Gastrocnemius medialis (tissue), 4 donors: Measurements from ENCODE around the gene VRK3. TPM values are rescaled to one million over a fixed set of nuclear protein-coding genes. Genes with fewer than 3 reads are reported as not detected.

ENCODE experiments used
- ATAC-seq, 2 donors: fragments of 150-250 bp; one replicate each; pipeline ENCODE4 v1.9.1; 2016
- DNase-seq, 2 donors: peaks; one replicate each; pipeline ENCODE4 v3.0.0-alpha.2; 2019
- H3K27ac ChIP-seq, 4 donors: fragments of 200-600 bp; sonication (generic); 1 replicate in 1 of 4; 2 replicates in 3 of 4; pipeline ENCODE4 v1.5.1; 2016 to 2018; ENCODE audit warnings: mild to moderate bottlenecking in 2 of 4, moderate library complexity in 1 of 4
- H3K27me3 ChIP-seq, 3 donors: fragments of 200-600 bp; sonication (generic) in 2 of 3; 1 replicate in 1 of 3; 2 replicates in 2 of 3; pipeline versions ENCODE4 v1.5.1 to v1.6.0; 2016 to 2019; ENCODE audit warnings: mild to moderate bottlenecking in 1 of 3, moderate library complexity in 1 of 3
- H3K36me3 ChIP-seq, 2 donors: fragments of 200-600 bp; sonication (generic) in 1 of 2; one replicate each; pipeline ENCODE4 v1.5.1; 2017 to 2018
- H3K4me1 ChIP-seq, 2 donors: fragments of 200-600 bp; sonication (generic) in 1 of 2; one replicate each; pipeline ENCODE4 v1.5.1; 2016 to 2017; ENCODE audit warnings: mild to moderate bottlenecking in 2 of 2
- H3K4me3 ChIP-seq, 4 donors: fragments of 200-600 bp; sonication (generic) in 3 of 4; 1 replicate in 1 of 4; 2 replicates in 3 of 4; pipeline ENCODE4 v1.5.1; 2016 to 2019; ENCODE audit warnings: mild to moderate bottlenecking in 2 of 4
- H3K9me3 ChIP-seq, 3 donors: fragments of 200-600 bp; sonication (generic) in 2 of 3; 1 replicate in 1 of 3; 2 replicates in 2 of 3; pipeline ENCODE4 v1.5.1; 2016 to 2019
- CTCF ChIP-seq, 5 experiments: fragments of 450-650 bp in 3 of 5; fragments of 200-600 bp in 2 of 5; sonication (generic) in 2 of 5; IDR thresholded peaks in 4 of 5; conservative IDR thresholded peaks in 1 of 5; 1 replicate in 4 of 5; 2 replicates in 1 of 5; pipeline ENCODE4 v1.5.1; 2016 to 2019; ENCODE audit warnings: antibody characterized with exemption in 5 of 5, mild to moderate bottlenecking in 3 of 5, moderate library complexity in 3 of 5
- POLR2A ChIP-seq, 2 donors: fragments of 450-650 bp; IDR thresholded peaks; one replicate each; pipeline ENCODE4 v1.6.1; 2017; ENCODE audit warnings: antibody characterized with exemption in 2 of 2, mild to moderate bottlenecking in 2 of 2, moderate library complexity in 2 of 2
- in situ Hi-C, 4 donors: fragments of 200-750 bp; cut with MboI; loops; one replicate each; pipeline versions ENCODE4 v1.15.0 to v1.8.0; 2017; ENCODE audit warnings: low sequenced_read_pairs in 4 of 4
- intact Hi-C: fragments of 100-400 bp; cut with DNase I; formaldehyde crosslinking; loops from one replicate; pipeline ENCODE4 v1.15.1; 2023; ENCODE audit warnings: low total_unique reads
- total RNA-seq, 4 donors: library from RNA; depleted of rRNA; stranded (reverse); fragments of >200 nt; gene quantifications; one replicate each; pipeline versions ENCODE4 v1.1.0 to v1.2.3, GENCODE V29; 2016

Gene VRK3
- total RNA-seq, 4 donors from 2014 or later: 36.0 to 52.8 (median 39.9) TPM

- H3K9me3 ChIP-seq: no peaks in the 10 kb centered on the region
- in situ Hi-C loops: no loop called here
- TF ChIP-seq POLR2A (IDR thresholded peaks at IDR 0.05): no peak
- no peak for TF ChIP-seq CTCF (IDR thresholded peaks at IDR 0.05 in 4 of 5, conservative IDR thresholded peaks at IDR 0.05 in 1 of 5)
- intact Hi-C loops: no loop called here
- peaks cover 3 to 83% of the 10 kb centered on the region in 2 donors for H3K36me3 ChIP-seq
- no peak overlapping the region for H3K27ac ChIP-seq
- no peaks in the 10 kb centered on the region for H3K27me3 ChIP-seq
- ATAC-seq: no peak
- no peaks in the 10 kb centered on the region for H3K4me1 ChIP-seq
- no peak for DNase-seq
- H3K4me3 ChIP-seq: no peak overlapping the region
These were observed 36.7 kb downstream of the VRK3 start for GRCh38 chr19:49988433-49988832.

DNA sequence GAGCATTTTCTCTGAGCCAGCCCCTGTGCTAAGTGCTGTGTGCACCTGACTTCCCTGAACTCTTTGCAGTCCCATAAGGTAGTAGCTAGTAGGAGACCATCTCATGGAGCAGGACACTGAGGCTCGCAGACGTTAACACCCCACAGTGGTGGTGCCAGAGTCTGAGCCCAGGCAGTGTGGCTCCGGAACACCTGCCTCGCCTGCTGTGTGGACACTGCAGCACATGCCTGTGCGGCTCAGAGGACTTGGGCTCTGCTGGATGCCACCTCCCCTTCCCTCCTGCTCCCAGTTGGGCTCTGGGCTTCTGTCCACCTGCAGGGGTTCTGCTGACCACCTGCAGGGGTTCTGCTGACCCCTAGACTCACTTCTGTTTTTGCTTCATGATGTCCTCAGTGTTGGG lies 37.2 kb downstream of the VRK3 start:
- Histone ChIP-seq H3K36me3 (peaks cover 3 to 79% of the 10 kb centered on the region in 2 donors), H3K27ac (no peak overlapping the region), H3K4me3 (no peak overlapping the region), H3K9me3 (no peaks in the 10 kb centered on the region), H3K27me3 (no peaks in the 10 kb centered on the region), H3K4me1 (no peaks in the 10 kb centered on the region)
- DNase-seq (no peak), ATAC-seq (no peak)
- intact Hi-C loops (no loop called here), in situ Hi-C loops (no loop called here)
- no peak for TF ChIP-seq CTCF (IDR thresholded peaks at IDR 0.05 in 4 of 5, conservative IDR thresholded peaks at IDR 0.05 in 1 of 5)
- TF ChIP-seq POLR2A (IDR thresholded peaks at IDR 0.05): no peak

DNA sequence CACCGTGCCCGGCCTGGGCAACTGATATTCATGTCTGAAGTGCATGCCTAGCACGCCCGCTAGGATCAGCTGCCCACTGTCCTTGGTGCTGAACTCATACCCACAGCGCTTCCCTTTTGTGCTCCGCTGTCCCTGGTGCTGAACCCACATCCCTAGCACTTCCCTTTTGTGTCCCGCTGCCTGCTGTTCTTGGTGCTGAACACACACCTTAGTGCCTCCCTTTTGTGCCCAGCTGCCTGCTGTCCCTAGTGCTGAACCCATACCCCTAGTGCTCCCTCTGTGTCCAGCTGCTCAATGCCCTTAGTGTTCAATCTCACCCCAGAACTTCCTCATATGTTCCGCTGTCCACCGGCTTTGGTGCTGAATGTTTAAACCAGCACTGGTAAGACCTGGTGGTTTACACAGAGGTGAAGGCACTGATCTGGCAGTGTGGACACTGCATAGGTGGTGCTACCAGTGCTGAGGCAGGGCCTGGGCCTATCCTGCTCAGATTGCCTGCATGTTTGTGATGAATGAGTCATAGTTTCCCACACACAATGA lies 37.9 kb downstream of the VRK3 start:
- in situ Hi-C loops: no loop called here
- no peaks in the 10 kb centered on the region for H3K27me3 ChIP-seq

DNA sequence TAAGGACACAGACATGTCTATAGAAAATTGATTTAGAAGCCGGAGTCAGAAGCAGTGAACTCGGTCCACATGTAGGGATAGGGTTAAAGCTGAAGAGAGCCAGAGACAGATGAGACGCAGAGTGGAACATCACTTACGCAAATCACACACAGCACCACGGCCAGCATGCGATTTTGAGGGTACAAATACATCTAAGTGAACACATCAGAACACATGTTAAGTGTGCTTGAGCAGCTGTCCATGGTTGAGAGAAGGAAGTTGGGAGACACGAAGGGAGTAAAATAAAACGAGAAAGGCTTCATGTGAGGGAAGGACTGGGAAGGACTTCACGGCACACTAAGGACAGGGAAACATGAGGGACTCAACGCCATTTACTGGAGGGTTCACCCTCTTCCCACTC lies 38.8 kb downstream of the VRK3 start:
- in situ Hi-C loops (no loop called here), intact Hi-C loops (no loop called here)

More for the DNA sequence above, 37.9 kb downstream of the VRK3 start:
- TF ChIP-seq POLR2A (IDR thresholded peaks at IDR 0.05): no peak
- peak in 1 of 5 experiments; percentile 8 for TF ChIP-seq CTCF (IDR thresholded peaks at IDR 0.05 in 4 of 5, conservative IDR thresholded peaks at IDR 0.05 in 1 of 5)
- H3K4me3 ChIP-seq: no peak overlapping the region
- H3K27ac ChIP-seq: no peak overlapping the region
- ATAC-seq (peak; percentile 39), DNase-seq (peak; percentile 51 to 56)
- H3K4me1 ChIP-seq: no peaks in the 10 kb centered on the region
- no peaks in the 10 kb centered on the region for H3K9me3 ChIP-seq
- H3K36me3 ChIP-seq: peaks cover 3 to 71% of the 10 kb centered on the region in 2 donors
- intact Hi-C loops: no loop called here

More for the DNA sequence above, 38.8 kb downstream of the VRK3 start:
- Histone ChIP-seq H3K4me1 (no peaks in the 10 kb centered on the region), H3K27ac (no peak overlapping the region), H3K27me3 (no peaks in the 10 kb centered on the region), H3K36me3 (peaks cover 0 to 62% of the 10 kb centered on the region in 2 donors), H3K9me3 (no peaks in the 10 kb centered on the region), H3K4me3 (no peak overlapping the region)
- ATAC-seq (no peak), DNase-seq (no peak)
- TF ChIP-seq CTCF (IDR thresholded peaks at IDR 0.05 in 4 of 5, conservative IDR thresholded peaks at IDR 0.05 in 1 of 5) (no peak), POLR2A (IDR thresholded peaks at IDR 0.05) (no peak)
